H9 (cell line): ENCODE results near the gene CD300A. TPM values are rescaled to one million over a fixed set of nuclear protein-coding genes. Genes with fewer than 3 reads are reported as not detected.
A peak's percentile ranks its signal among the peaks of the same experiment; 100 is the strongest.

ENCODE experiments used
- DNase-seq: peaks from one replicate; pipeline ENCODE4 v3.0.0-alpha.2; 2017
- H2AFZ ChIP-seq: one replicate; pipeline ENCODE4 v1.6.1; 2013; ENCODE audit warnings: mild to moderate bottlenecking, low read length, control low read depth, moderate library complexity
- H2AK5ac ChIP-seq: 2 replicates; pipeline ENCODE4 v1.6.1; 2013; ENCODE audit warnings: low read length, control low read depth, mixed read lengths; ENCODE audit not compliant: insufficient read length
- H2BK120ac ChIP-seq: one replicate; pipeline ENCODE4 v1.6.1; 2013; ENCODE audit warnings: low read depth, mild to moderate bottlenecking, low read length, control low read depth, inconsistent platforms; ENCODE audit not compliant: poor library complexity, severe bottlenecking
- H2BK12ac ChIP-seq: 2 replicates; pipeline ENCODE4 v1.6.1; 2013; ENCODE audit warnings: low read length, control low read depth, mixed read lengths, low read depth; ENCODE audit not compliant: insufficient read length
- H2BK15ac ChIP-seq: 2 replicates; pipeline ENCODE4 v1.6.1; 2013; ENCODE audit warnings: low read depth, low read length, control low read depth
- H2BK20ac ChIP-seq: one replicate; pipeline ENCODE4 v1.6.1; 2013; ENCODE audit warnings: low read depth, mild to moderate bottlenecking, low read length, control low read depth, inconsistent platforms; ENCODE audit not compliant: poor library complexity, severe bottlenecking
- H2BK5ac ChIP-seq: 2 replicates; pipeline ENCODE4 v1.6.1; 2013; ENCODE audit warnings: low read length, control low read depth, mixed read lengths; ENCODE audit not compliant: insufficient read length
- H3K14ac ChIP-seq: 2 replicates; pipeline ENCODE4 v1.6.1; 2013; ENCODE audit warnings: low read length, control low read depth; ENCODE audit not compliant: insufficient read depth
- H3K18ac ChIP-seq: 2 replicates; pipeline ENCODE4 v1.6.1; 2013; ENCODE audit warnings: low read depth, mild to moderate bottlenecking, mixed read lengths, low read length, control low read depth; ENCODE audit not compliant: insufficient read length
- H3K23ac ChIP-seq: 2 replicates; pipeline ENCODE4 v1.6.1; 2013; ENCODE audit warnings: low read length, control low read depth, mixed read lengths, low read depth; ENCODE audit not compliant: insufficient read length
- H3K23me2 ChIP-seq: 2 replicates; pipeline ENCODE4 v1.6.1; 2013; ENCODE audit warnings: low read depth, mild to moderate bottlenecking, mixed read lengths, low read length, control low read depth; ENCODE audit not compliant: insufficient read length, poor library complexity, severe bottlenecking
- H3K27ac ChIP-seq: 2 replicates; pipeline ENCODE4 v1.5.1; 2013; ENCODE audit warnings: low read length, control low read depth, mixed read lengths, low read depth; ENCODE audit not compliant: insufficient read length
- H3K27me3 ChIP-seq: 2 replicates; pipeline ENCODE4 v1.6.1; 2013; ENCODE audit warnings: low read length, control low read depth, inconsistent platforms; ENCODE audit not compliant: insufficient read depth
- H3K4ac ChIP-seq: 2 replicates; pipeline ENCODE4 v1.6.1; 2013; ENCODE audit warnings: low read depth, mild to moderate bottlenecking, control low read depth, inconsistent platforms, low read length, moderate library complexity
- H3K4me1 ChIP-seq: 2 replicates; pipeline ENCODE4 v1.6.1; 2013; ENCODE audit warnings: low read length, control low read depth, inconsistent platforms; ENCODE audit not compliant: insufficient read depth
- H3K4me2 ChIP-seq: 2 replicates; pipeline ENCODE4 v1.6.1; 2013; ENCODE audit warnings: low read length, control low read depth, mixed read lengths; ENCODE audit not compliant: insufficient read length, insufficient read depth
- H3K56ac ChIP-seq: 2 replicates; pipeline ENCODE4 v1.6.1; 2013; ENCODE audit warnings: low read depth, mild to moderate bottlenecking, mixed read lengths, low read length, control low read depth; ENCODE audit not compliant: insufficient read length
- H3K79me1 ChIP-seq: 2 replicates; pipeline ENCODE4 v1.6.1; 2013; ENCODE audit warnings: low read depth, mild to moderate bottlenecking, moderate library complexity, low read length, control low read depth, inconsistent platforms; ENCODE audit not compliant: insufficient read depth, poor library complexity, severe bottlenecking
- H3K79me2 ChIP-seq: 2 replicates; pipeline ENCODE4 v1.6.1; 2013; ENCODE audit warnings: low read length, control low read depth, inconsistent platforms; ENCODE audit not compliant: insufficient read depth
- H3K9ac ChIP-seq: 2 replicates; pipeline ENCODE4 v1.6.1; 2013; ENCODE audit warnings: low read length, control low read depth, mixed read lengths; ENCODE audit not compliant: insufficient read length; ENCODE audit errors: extremely low read depth
- H3K9me3 ChIP-seq: one replicate; pipeline ENCODE4 v1.6.1; 2013; ENCODE audit warnings: low read depth, low read length, inconsistent platforms; ENCODE audit not compliant: control insufficient read depth
- H3T11ph ChIP-seq: one replicate; pipeline ENCODE4 v1.6.1; 2013; ENCODE audit warnings: mild to moderate bottlenecking, low read length, control low read depth, inconsistent platforms
- H4K20me1 ChIP-seq: one replicate; pipeline ENCODE4 v1.6.1; 2013; ENCODE audit not compliant: control insufficient read depth, insufficient read length, insufficient read depth
- H4K5ac ChIP-seq: 2 replicates; pipeline ENCODE4 v1.6.1; 2013; ENCODE audit warnings: low read depth, mild to moderate bottlenecking, mixed read lengths, low read length, control low read depth; ENCODE audit not compliant: insufficient read length
- H4K8ac ChIP-seq: replicated peaks from 2 replicates; pipeline ENCODE4 v1.6.1; 2013; ENCODE audit warnings: low read length, control low read depth, mixed read lengths, low read depth; ENCODE audit not compliant: insufficient read length
- H4K91ac ChIP-seq: 2 replicates; pipeline ENCODE4 v1.6.1; 2013; ENCODE audit warnings: low read depth, mild to moderate bottlenecking, moderate library complexity, mixed read lengths, low read length, control low read depth; ENCODE audit not compliant: insufficient read length
- H3K27ac Mint-ChIP-seq, 3 experiments: 2 replicates in 2 of 3; 3 replicates in 1 of 3; pipeline ENCODE4 v1.8.0; 2020 to 2021; ENCODE audit warnings: mixed read lengths in 3 of 3, mild to moderate bottlenecking in 1 of 3, moderate library complexity in 1 of 3
- H3K27me3 Mint-ChIP-seq: 2 replicates; pipeline ENCODE4 v1.8.0; 2021; ENCODE audit warnings: low read depth, mild to moderate bottlenecking, moderate library complexity, mixed read lengths
- H3K36me3 Mint-ChIP-seq, 3 experiments: 2 replicates in 2 of 3; 3 replicates in 1 of 3; pipeline ENCODE4 v1.8.0; 2020 to 2021; ENCODE audit warnings: low read depth in 3 of 3, mixed read lengths in 3 of 3; ENCODE audit not compliant: insufficient read depth in 1 of 3
- H3K4me1 Mint-ChIP-seq, 2 experiments: 2 replicates each; pipeline ENCODE4 v1.8.0; 2020; ENCODE audit warnings: mixed read lengths in 2 of 2
- H3K4me3 Mint-ChIP-seq, 2 experiments: 2 replicates in 1 of 2; 3 replicates in 1 of 2; pipeline ENCODE4 v1.8.0; 2020 to 2021; ENCODE audit warnings: mild to moderate bottlenecking in 2 of 2, mixed read lengths in 2 of 2, moderate library complexity in 1 of 2
- H3K9me3 Mint-ChIP-seq, 2 experiments: 2 replicates in 1 of 2; 3 replicates in 1 of 2; pipeline ENCODE4 v1.8.0; 2020; ENCODE audit warnings: mild to moderate bottlenecking in 2 of 2, mixed read lengths in 2 of 2, moderate library complexity in 1 of 2
- CTCF ChIP-seq: fragments of 200-600 bp; sonication (generic); conservative IDR thresholded peaks from 3 replicates; pipeline ENCODE4 v1.8.0; 2021; ENCODE audit warnings: antibody characterized with exemption, mild to moderate bottlenecking
- WGBS: extraction: QIAGEN DNeasy Blood & Tissue Kit; methylation state at CpG from one replicate; pipeline ENCODE4 v1.1.7; 2013; ENCODE audit warnings: missing lambda C conversion rate, low lambda C conversion rate, mixed read lengths; ENCODE audit not compliant: insufficient read length; ENCODE audit errors: extremely low coverage; 5-methylcytosine and 5-hydroxymethylcytosine counted together
- total RNA-seq: library from RNA; stranded (reverse); gene quantifications from 2 replicates; pipeline ENCODE4 v1.2.1, GENCODE V29; 2021

Gene CD300A
- total RNA-seq, 1 experiment from 2014 or later, result not detected

- H4K20me1 ChIP-seq, result no peaks in the 10 kb centered on the region
- H4K5ac ChIP-seq, result no peak overlapping the region
- no peaks in the 10 kb centered on the region; the same call in 1 of the 2 replicates for H3K27me3 ChIP-seq
- no CpG with 5 or more reads among the region's 10 CpGs for WGBS
- no peaks in the 10 kb centered on the region for H3K79me2 ChIP-seq
- peaks cover 8 to 10% of the 10 kb centered on the region in 2 experiments for H3K4me1 Mint-ChIP-seq
- H2BK15ac ChIP-seq, result no peak overlapping the region
- no peaks in the 10 kb centered on the region for H3K9me3 ChIP-seq
- H2BK120ac ChIP-seq, result no peak overlapping the region
- H4K8ac ChIP-seq, result no peak overlapping the region
- H2AK5ac ChIP-seq, result no peak overlapping the region
- no peak overlapping the region for H2BK5ac ChIP-seq
- no peaks in the 10 kb centered on the region; a peak in 2 of 5 replicates for H3K9me3 Mint-ChIP-seq
- H3K4ac ChIP-seq, result no peak overlapping the region
- no peak overlapping the region for H3K18ac ChIP-seq
- H3K27ac ChIP-seq, result no peak overlapping the region
- no peak overlapping the region for H3T11ph ChIP-seq
- peaks cover 2% of the 10 kb centered on the region for H3K4me1 ChIP-seq
- DNase-seq, result peak; percentile 84
- no peak overlapping the region for H2BK12ac ChIP-seq
- no peak overlapping the region for H2AFZ ChIP-seq
- no peaks in the 10 kb centered on the region for H3K79me1 ChIP-seq
- no peaks in the 10 kb centered on the region; a peak in 2 of 7 replicates for H3K36me3 Mint-ChIP-seq
- no peak overlapping the region for H4K91ac ChIP-seq
- no peaks in the 10 kb centered on the region for H3K23me2 ChIP-seq
- H3K4me2 ChIP-seq, result no peak overlapping the region
- H3K9ac ChIP-seq, result no peak overlapping the region
- no peak overlapping the region for H3K56ac ChIP-seq
- H2BK20ac ChIP-seq, result no peak overlapping the region
- H3K27ac Mint-ChIP-seq, result peak overlapping the region in 1 of 3 experiments; percentile 37; a peak in 1 of 7 replicates
- H3K27me3 Mint-ChIP-seq, result peaks cover 55% of the 10 kb centered on the region
- H3K4me3 Mint-ChIP-seq, result 0 out of 5 replicates have a peak overlapping the region, but pooled peaks of 1 of the 2 experiments have one; percentile 2
- no peak overlapping the region for H3K23ac ChIP-seq
- no peak overlapping the region for H3K14ac ChIP-seq
- no peak for TF ChIP-seq CTCF
These were observed 65.7 kb downstream of the CD300A start for GRCh38 chr17:74532115-74532514.

Other genes starting within 250 kb of the CD300A start
- gene DNAI2, start 192.4 kb upstream of the CD300A start, total RNA-seq, result not detected in 2 replicates
- gene KIF19, start 140.4 kb upstream of the CD300A start, total RNA-seq, result 0.13 and 0.18 TPM in 2 replicates
- 0.31 and 0.33 TPM in 2 replicates for gene BTBD17, start 104.8 kb upstream of the CD300A start, total RNA-seq
- 0.33 TPM in 1 of 2 replicates, not detected in the other for gene GPR142, start 99.1 kb upstream of the CD300A start, total RNA-seq
- 15.2 and 15.5 TPM in 2 replicates for gene GPRC5C, start 34.5 kb upstream of the CD300A start, total RNA-seq
- gene CD300LB, start 64.8 kb downstream of the CD300A start, total RNA-seq, result not detected in 2 replicates
- not detected in 2 replicates for gene CD300C, start 79.5 kb downstream of the CD300A start, total RNA-seq
- not detected in 2 replicates for gene CD300H, start 100.9 kb downstream of the CD300A start, total RNA-seq
- not detected in 2 replicates for gene CD300LD, start 125.6 kb downstream of the CD300A start, total RNA-seq
- gene CD300E, start 157.1 kb downstream of the CD300A start, total RNA-seq, result not detected in 2 replicates
- not detected in 2 replicates for gene CD300LF, start 246.3 kb downstream of the CD300A start, total RNA-seq